Measurements from ENCODE around the gene TRIM17. TPM values are rescaled to one million over a fixed set of nuclear protein-coding genes. Genes with fewer than 3 reads are reported as not detected.

The TRIM17 gene
- total and polyA plus RNA-seq, 9 of the 15 experiments (the other 6 are each of a cell fraction or from before 2014, with no cell fraction given), result not detected

- H3K4me1 ChIP-seq (replicated peaks in 1 of 2; ENCODE audit: control insufficient read depth in 2 of 2, insufficient read depth in 2 of 2, low read length in 2 of 2), result peaks cover 0 to 6% of the 10 kb centered on the region in 2 experiments; a peak in 3 of 5 replicates
- CTCF ChIA-PET (ENCODE audit: low intra/inter-chr PET ratio), result no interaction called here
- no peak overlapping the region for H3K4me3 ChIP-seq
- BruUV-seq (replicated peaks), result no TSS peak
- H3K79me2 ChIP-seq (ENCODE audit: control insufficient read depth, insufficient read depth, low read length), result no peaks in the 10 kb centered on the region
- intact Hi-C loops (cut with micrococcal nuclease), result no loop called here
- H3K9me1 ChIP-seq (ENCODE audit: control insufficient read depth, insufficient read depth, low read length), result no peaks in the 10 kb centered on the region
- H3K4me2 ChIP-seq (ENCODE audit: insufficient read depth, low read length), result no peak overlapping the region
- H4K20me1 ChIP-seq (replicated peaks; ENCODE audit: control insufficient read depth, insufficient read depth, low read length), result no peaks in the 10 kb centered on the region
- in situ Hi-C loops (cut with MboI), result no loop called here
- no peaks in the 10 kb centered on the region for H3K27me3 ChIP-seq (ENCODE audit: control insufficient read depth in 2 of 2, insufficient read depth in 2 of 2, low read length in 2 of 2)
- DNase-seq (ENCODE audit: extremely low read depth in 1 of 4, low spot score in 3 of 4) (no peak), ATAC-seq (no peak), FAIRE-seq (no peak)
- POLR2A ChIA-PET, result interaction anchor here (1.7 kb wide), 1 partner anchor 9 kb away, joined by 4 read pairs; no protein-coding TSS in a partner anchor
- H3K9ac ChIP-seq (ENCODE audit: insufficient read depth in 1 of 2, low read depth in 2 of 2, low read length in 2 of 2), result no peak overlapping the region
- H3K27ac ChIP-seq (ENCODE audit: extremely low read depth, low read depth, low read length), result no peak overlapping the region
- no peaks in the 10 kb centered on the region for H3K9me3 ChIP-seq (replicated peaks; ENCODE audit: control insufficient read depth, insufficient read depth, low read depth, low read length)
- TF ChIP-seq MAFG (tag; conservative IDR thresholded peaks at IDR 0.05), result no peak
- no peak for TF ChIP-seq MTF1 (CRISPR knock-in tag; IDR thresholded peaks at IDR 0.05; ENCODE audit: borderline replicate concordance)
- no peak for TF ChIP-seq PRMT5 (CRISPR knock-in tag; IDR thresholded peaks at IDR 0.05)
- peak; percentile 97 for TF ChIP-seq DACH1 (IDR thresholded peaks at IDR 0.05; ENCODE audit: partially characterized antibody)
- TF ChIP-seq ZBTB2 (IDR thresholded peaks at IDR 0.05), result 0 out of 2 replicates have a peak, but pooled peaks have one; percentile 39
- peak; percentile 68; the same call in 1 of the 2 replicates for TF ChIP-seq GATAD2B (IDR thresholded peaks at IDR 0.05; ENCODE audit: borderline replicate concordance)
- H2AFZ ChIP-seq (ENCODE audit: low read depth, low read length), result no peak overlapping the region
- WGBS (ENCODE audit: insufficient coverage, low coverage, missing lambda C conversion rate), result 28% methylated on average over 2 of the region's 2 CpGs
- no peaks in the 10 kb centered on the region for H3K36me3 ChIP-seq (ENCODE audit: control insufficient read depth, insufficient read depth, low read length)
Measured at GRCh38 chr1:228383773-228384172, 32.9 kb downstream of the TRIM17 start.

Measured in K562 (cell line).